SW480 (cell line): Measurements from ENCODE around the gene TP53BP1.
A peak's percentile ranks its signal among the peaks of the same experiment; 100 is the strongest.
"Not testable (repeated sequence)": the region's sequence is repeated elsewhere in the genome, so short reads cannot be mapped to it uniquely, and the experiment has no call there.

Experiments used
- DNase-seq: peaks from one replicate; pipeline ENCODE4 v3.0.0-alpha.2; 2016; ENCODE audit warnings: low spot score

TP53BP1 gene

DNA sequence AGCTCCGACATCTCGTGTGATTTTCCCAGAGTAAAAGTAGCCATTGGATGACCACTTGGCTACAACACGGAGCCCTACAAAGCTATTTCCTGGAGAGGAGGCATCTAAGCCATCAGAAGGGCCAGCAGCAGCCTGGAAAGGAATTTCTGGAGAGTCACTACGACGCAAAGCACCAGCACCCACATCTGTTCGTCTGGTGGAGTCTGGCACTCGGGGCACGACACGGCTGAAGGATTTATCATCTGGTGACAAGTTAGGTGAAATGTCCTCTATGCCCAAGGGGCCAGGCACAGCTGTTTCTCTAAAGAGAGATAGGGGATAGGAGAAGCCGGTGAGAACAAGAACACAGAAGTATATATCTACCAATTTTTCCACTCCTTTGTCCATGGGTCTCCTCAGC is 72.5 kb downstream of the TP53BP1 start:
- DNase-seq, result no peak

DNA sequence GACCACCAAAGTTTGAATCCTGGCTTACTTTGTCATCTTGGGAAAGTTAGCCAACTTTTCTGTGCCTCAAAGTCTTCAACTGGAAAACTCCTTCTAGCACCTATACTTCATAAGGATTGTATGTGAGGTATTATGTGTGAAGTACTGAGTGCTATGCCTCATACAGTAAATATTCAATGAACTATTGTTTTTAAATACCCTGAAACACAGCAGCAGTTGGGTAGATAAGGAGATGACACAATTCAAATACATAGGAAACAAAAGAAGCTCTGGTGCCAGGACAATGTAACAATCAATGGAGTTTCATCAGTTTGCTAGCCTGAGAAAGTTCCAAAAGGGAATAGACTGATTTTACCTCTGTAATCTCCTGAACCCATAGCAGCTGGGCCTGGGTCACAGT is 78.8 kb downstream of the TP53BP1 start:
- DNase-seq, result no peak

DNA sequence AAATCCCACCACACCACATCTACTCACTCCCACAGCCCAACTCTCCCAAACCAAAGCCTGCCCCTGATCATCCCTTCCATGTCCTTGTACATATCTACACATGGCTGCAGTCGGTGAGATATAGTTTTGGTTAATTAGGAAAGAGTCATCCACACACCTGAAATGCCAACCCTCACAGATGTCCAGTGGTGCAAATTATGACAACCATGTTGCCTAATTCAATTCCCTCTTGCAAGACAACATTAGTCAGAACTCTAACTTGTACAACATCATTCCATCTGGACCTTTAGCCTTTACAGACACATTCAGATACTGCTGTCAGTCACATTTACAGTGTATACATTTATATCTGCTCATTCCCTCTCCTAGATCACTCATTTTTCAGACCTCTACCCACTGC is 80.9 kb downstream of the TP53BP1 start:
- DNase-seq, result no peak

DNA sequence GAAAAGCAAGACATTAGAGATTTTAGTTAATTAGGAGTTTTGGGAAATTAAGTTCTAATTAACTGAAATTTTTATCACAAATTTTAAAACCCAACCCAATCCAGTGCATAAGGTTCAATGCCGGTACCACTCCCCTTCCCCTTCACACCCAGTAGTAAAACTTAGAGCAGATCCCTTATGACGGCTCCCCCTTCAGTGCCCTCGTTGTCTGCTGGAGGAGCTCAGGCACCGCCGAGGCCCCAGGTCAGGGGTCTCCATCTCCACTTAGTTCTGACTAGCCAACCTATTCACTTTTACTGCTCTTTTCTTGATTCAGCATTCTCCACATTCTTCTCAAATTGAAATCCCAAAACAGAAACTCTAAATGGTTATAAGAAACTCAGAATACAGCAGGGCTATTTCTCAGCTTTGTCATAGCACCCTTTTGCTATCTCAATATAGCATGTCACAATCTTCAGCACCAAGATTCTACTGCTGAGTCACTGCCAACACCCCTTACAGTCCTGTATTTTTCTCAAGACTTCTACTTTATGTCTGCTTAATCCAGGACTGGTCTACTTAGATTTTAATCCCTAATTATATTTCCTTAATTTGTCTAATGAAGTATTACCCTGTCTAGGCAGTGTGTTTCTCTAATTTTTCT is 82.3 kb downstream of the TP53BP1 start:
- DNase-seq, result no peak

DNA sequence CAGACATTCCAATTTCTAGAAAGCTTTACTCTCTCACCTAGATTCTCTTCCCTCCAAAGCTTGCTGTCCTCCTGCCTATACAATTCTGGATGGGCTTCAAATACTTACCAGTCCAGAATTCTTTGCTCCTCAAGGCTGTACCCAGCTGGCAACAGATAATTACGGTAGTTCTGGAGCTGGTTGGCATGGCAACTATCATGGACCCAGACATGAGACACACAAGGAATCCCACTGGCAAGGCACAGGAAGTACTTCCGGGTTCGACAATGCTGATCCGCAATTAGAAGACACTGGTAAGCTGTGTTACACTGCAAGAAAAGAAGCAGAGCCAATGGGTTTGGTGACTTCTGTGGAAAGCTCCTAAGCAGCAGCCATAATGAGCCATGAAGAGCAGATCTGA is 84.2 kb downstream of the TP53BP1 start:
- no peak for DNase-seq

DNA sequence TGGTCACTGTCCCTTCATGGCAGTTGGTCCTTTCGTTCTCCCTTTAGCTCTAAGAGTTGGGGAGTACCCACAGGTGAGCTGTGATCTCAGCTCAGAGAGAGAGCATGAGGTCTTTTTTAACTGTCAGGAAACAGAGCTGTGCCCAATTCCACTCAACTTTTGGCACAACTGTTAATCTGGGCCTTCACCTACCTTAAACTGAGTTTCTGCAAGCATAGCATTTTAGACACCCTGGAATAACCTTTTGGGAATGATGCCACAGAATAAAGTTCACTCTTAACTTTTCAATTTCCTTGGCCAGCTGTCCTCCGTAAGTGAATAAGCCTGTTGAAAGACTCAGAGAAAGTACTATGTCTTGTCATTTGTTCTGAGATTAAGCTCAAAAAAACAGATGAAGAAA is 86.1 kb downstream of the TP53BP1 start:
- no peak for DNase-seq

DNA sequence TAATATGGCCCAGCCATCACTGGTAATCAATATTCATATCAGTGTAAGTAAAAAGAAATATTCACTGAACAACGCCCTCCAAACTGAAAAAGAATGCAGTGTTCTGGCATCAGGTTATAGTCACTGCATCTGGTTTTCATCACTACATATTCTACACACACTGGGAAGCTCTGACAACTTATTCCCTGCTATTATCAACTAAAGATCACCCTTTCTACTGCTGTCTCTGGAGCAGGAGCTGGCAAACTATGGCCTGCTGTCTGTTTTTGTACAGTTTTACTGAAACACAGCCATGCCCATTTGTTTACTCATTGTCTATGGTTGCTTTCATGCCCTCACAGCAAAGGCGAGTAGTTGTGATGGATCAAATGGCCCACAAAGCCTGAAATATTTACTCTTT is 86.8 kb downstream of the TP53BP1 start:
- DNase-seq, result no peak

DNA sequence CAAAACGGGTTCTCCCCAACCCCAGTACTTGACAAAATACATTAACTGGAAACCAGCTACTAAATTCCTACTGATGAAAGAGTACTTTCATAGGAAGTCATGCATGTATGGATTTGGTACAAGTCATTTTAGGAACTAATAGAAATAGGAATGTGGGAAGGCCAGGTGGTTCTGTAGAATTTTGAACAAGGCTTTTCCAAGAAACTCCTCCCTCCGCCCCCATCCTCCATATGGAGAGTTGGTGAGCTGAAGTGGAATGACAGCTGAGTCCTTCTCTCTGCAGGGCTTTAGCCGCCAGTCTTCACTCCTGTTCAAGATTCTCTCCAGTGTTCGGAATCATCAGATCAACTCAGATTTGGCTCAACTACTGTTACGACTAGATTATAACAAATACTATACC is 88.8 kb downstream of the TP53BP1 start:
- no peak for DNase-seq

DNA sequence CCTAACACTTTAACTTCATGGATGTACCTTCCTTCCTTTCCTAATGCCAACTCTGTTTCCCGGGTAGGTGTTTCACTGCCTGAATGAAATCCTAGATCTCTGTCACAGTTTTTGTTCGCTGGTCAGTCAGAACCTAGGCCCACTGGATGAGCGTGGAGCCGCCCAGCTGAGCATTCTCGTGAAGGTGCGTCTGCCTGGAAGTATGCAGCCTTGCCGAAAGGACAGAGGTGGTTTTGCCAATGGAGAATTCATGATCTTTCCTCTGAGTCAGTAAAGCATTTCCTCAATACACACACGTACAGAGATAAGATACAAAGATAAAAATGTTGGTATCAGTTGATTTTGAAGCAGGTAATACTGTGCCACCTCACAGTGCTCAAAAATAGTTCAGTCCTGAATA is 89.3 kb downstream of the TP53BP1 start:
- no peak for DNase-seq

DNA sequence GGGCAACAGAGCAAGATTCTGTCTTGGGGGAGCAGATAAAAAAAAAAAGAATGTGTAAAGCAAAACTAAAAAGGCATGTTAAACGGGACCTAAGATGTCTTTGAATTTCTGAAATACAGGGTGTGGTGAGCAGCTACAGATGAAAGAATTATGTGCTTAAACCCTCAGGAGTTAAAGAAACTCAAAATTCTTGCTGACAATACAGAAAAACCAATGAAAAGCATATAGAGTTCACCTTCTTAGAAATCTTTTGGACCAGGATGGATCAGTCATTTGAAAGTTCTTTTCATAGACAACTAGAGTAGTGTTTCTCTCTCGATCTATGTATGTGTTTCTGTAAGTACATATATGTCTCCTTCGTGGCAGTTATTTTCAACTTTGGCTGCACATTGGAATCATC is 90.7 kb downstream of the TP53BP1 start:
- no peak for DNase-seq

DNA sequence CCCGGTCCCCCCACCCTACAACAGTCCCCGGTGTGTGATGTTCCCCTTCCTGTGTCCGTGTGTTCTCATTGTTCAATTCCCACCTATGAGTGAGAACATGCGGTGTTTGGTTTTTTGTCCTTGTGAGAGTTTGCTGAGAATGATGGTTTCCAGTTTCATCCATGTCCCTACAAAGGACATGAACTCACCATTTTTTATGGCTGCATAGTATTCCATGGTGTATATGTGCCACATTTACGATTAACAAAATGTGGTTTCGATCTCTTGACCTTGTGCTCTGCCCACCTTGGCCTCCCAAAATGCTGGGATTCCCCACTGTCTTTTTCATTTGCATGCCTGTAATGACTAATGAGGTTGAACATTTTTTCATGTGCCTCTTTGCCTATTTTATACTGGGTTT is 99.4 kb downstream of the TP53BP1 start:
- DNase-seq, result not testable (repeated sequence)

DNA sequence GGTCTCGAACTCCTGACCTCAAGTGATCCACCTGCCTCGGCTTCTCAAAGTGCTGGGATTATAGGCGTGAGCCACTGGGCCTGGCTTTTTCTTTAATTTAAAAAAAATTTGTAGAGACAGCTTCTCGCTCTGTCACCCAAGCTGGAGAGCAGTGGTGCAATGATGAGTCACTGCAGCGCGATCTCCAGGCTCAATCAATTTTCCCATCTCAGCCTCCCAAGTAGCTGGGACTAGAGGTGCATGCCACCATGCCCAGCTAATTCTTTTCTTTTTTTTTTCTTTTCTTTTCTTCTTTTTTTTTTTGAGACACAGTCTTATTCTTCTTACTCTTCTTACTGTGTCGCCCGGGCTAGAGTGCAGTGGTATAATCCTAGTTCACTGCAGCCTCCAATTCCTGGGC is 102.2 kb downstream of the TP53BP1 start:
- DNase-seq, result no peak

DNA sequence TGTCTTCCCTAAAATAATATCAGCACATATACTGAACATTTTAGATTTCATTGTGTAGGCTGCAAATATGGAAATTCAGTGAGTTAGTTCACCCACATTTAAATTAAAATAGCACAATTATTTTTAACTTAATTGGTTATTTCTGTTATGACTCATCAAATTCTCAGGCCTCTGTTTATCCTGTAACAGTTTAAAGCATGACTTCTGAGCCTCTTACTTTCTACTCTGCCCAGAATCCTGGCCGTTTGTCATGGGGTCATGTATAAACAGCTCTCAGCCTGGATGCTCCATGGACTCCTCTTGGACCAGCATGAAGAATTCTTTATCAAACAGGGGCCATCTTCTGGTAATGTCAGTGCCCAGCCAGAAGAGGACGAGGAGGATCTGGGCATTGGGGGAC is 109.9 kb downstream of the TP53BP1 start:
- no peak for DNase-seq

DNA sequence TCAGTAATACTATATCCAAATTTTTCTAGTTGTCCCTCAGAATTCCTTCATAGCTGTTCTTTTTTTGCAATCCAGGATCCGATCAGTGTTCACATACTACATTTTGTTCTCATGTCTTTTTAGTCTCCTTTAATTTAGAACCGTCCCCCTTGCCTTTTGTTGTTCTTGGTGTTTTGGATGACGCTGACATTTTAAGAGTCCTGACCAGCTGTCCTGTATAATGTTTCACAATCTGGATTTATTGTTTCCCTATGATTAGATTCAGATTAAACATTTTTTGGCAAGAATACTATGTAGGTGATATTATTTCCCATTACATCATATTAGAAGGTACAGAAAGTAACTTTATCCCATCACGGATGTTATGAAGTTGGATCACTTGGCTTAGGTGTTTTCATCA is 110.6 kb downstream of the TP53BP1 start:
- DNase-seq, result no peak

DNA sequence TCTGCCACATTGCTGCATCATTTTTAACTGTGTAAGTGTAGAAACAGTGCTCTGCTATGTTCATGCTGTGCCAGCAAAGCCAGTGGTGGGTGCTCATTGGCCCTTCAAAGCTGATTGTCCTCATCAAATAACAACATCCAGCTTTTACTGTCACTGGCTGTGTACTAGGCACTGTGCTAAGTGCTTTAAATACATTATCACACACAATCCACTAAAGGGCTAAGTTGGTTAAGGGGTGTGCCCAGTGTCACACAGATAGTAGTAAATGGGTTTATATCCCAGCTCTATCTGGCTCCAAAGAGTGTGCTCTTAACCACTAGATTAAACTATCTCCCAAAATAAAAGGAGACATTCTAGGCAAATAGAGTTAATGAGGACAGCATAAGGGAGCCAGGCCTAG is 114.4 kb downstream of the TP53BP1 start:
- DNase-seq, result no peak

DNA sequence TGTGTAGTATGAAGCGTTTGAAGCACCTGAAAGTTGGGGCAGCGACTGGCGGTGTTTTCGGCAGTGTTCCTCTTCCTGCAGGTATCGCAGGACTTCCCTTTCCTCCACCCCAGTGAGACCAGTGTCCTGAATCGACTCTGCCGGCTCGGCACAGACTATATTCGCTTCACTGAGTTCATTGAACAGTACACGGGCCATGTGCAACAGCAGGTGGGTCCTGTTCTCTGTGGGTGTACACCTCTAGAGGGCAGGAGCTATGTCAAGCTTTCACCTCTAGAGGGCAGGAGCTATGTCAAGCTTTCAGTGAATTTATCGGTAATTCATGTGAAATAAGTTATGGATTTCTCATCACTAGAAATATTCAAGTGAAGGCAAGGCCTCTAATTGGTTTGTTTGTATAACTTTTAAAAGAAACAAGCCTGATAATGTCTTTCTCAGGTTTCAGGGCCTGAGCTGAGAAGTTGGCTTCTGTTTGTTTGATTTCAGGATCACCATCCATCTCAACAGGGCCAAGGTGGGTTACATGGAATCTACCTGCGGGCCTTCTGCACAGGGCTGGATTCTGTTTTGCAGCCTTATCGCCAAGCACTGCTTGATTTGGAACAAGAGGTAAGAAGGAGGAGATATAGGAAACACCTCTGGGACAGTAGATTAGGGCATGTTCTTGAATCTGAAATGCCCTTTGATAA is 116.8 kb downstream of the TP53BP1 start:
- no peak for DNase-seq

DNA sequence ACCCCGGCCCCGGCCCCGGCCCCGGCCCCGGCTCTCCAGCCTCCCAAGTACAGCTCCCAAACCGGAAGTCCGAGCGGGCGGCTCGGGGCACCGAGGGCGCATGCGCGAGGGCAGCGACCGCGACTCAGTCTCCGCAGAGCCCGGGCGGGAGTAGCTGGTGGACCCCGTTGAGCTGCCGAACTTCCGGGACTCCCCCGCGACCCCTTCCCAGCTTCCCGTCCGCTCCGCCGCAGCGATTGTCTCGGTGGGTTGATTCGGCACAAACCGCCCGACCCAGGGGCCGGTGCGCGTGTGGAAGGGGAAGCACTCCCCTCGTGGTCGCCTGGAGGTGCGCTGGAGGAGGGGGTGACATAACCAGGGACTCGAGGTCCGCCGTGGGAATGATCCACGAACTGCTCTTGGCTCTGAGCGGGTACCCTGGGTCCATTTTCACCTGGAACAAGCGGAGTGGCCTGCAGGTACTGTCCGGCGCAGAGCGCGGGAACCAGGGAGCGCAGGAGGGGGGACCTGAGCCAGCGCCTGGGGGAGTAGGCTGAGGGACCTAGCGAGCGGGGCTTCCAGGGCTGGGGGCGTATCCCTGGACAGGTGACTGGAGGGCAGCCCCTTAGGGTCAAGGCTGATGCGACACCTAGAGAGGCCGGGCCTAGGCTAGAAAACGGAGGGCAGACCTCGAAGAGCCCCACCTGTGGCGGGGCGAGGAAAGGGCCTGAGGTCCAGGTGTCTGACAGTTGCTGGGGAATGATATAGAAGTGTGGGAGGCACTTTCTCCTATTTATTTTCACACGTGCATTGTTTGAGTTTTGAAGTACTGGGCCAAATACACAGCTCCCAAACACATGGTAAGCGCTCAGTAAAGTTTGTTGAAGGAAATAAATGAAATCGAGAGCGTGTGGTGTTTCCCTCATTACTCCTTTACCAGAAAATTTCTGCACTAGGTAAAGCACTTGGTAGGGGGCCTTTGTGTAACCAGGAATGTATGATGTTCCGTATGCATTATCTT is 121.7 kb downstream of the TP53BP1 start, which contains the start of the genes TUBGCP4 and ZSCAN29:
TUBGCP4 (plus strand) TSS at position 127 of the 1,000 bp plus-strand sequence; CDS start at position 381, 254 bp downstream.
ZSCAN29 (minus strand) TSS at position 69 of the 1,000 bp plus-strand sequence. CDS start 1,130 bp downstream, outside the sequence.
- DNase-seq, result peak; percentile 71

DNA sequence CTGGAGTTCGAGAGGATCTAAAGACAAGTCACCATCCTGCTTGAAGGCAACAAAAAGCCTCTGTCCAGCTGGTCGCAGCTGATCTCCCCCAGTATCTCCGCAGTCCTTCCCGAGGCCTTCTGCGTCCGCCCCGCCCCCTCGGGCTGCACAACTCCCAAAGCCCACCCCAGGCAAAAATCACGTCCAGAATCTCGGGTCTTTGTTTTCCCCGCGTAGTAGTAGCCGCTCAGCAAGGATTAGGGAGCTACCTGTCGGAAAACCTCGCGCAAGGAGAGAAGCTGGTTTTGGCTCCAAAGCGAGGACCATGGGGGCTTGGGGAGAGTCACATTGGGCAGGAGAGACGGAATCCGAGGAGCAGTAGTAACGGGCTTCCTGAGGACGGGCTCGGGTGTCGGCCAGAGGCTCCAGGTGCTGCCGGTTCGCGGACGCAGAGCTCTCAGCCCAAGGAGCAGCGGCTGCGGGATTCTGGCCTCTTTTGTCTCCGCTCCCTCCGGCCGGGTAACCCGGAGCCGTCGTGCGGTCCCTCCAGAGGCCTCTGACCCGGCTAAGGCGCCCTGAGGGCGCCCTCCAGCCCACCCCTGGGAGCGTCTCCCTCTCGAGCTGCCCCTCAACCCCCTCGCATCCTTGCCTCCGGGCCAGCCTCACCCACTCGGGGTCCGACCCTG is 122.5 kb downstream of the TP53BP1 start:
- no peak for DNase-seq

DNA sequence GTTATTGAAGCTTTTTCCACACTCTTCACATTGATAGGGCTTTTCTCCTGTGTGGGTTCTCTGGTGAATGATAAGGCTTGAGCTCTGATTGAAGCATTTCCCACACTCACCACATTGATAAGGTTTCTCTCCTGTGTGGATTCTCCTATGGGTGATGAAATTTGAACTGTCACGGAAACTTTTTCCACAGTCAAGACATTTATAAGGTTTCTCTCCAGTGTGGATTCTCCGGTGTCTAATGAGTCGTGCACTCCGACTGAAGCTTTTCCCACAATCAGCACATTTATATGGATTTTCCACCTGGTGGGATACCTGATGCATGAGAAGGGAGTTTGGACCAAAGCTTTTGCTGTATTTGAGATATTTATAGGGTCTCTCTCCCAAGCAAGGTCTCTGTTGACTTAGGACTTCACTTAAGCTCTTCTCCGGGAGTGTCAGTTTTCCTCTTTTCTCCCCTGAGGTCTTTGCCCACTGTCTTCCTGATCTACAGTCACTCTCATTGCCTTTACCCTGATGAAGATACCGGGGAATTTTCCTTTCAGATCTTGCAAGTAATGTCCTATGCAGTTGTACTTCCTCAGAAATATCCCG is 131.5 kb downstream of the TP53BP1 start:
- no peak for DNase-seq

DNA sequence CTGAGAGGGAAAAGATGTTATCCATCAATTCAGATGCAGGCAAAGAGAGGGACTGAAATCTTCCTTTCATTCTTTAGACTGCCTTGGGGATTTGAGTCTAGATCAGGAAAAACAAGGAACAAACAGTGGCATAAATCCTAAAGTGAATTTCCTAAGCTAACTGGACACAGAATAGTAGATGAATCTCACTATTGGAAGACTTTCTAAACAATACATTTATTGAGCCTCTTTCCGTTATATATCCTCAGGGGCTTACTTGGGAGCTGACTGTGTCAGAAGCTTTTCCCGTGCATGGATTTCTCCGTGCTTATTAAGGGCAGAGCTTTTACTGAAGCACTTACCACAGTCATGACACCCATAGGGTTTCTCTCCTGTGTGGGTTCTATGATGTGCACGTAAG is 132.1 kb downstream of the TP53BP1 start:
- DNase-seq, result no peak
